HG03103 (cell line): ENCODE data around the gene SLCO3A1.

Source experiments
- ATAC-seq: cut with Tn5 transposase; IDR thresholded peaks from one replicate; pipeline ENCODE4 v1.9.1; 2021; ENCODE audit warnings: low read depth; ENCODE audit not compliant: unreplicated experiment

SLCO3A1 gene

DNA sequence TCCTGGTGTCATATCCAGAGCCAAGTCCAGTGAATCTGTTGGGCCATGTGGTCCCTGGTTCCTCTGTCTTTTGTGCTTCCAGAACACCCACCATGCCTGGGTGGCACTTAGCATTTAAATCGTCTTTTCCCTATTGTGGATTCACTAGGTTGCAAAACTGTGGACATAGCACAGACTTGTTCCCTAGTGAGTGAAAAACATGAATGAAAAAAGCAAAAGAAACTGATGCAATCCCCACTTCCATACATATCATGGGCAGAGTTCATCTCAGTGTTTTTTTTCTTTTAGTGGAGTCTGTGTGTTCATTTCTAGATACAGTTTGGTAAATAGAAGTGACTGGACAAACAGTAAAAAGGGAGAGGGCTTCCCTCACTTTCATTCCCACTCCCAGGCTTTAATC, 170.5 kb downstream of the SLCO3A1 start:
- no peak for ATAC-seq

DNA sequence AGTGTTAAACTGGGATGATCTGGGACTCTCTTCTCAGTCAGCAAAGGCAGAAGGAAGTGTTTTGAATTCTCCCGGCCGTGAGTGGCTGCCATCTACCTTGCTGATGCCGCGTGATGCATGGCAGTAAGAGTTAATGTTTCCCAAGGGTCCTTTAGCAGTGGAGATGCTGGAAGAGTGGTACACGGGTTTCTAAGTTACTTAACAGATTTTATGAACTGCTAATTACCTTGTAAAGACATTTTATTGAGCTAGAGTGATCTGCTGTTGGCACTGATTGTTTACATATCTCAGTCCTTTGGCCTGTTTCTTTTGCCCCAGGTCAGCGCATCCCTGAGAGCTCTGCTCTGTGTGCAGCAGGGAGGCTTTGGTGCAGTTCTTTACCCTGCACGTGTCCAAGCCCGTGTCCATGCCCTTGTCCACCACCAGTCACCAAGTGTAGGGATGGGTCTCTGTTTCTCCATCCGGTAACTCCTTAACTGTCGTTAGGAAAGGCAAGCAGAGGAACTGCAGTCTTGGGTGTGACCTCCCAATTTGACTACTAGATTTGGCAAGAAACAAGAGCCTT, 172.3 kb downstream of the SLCO3A1 start:
- ATAC-seq: no peak

DNA sequence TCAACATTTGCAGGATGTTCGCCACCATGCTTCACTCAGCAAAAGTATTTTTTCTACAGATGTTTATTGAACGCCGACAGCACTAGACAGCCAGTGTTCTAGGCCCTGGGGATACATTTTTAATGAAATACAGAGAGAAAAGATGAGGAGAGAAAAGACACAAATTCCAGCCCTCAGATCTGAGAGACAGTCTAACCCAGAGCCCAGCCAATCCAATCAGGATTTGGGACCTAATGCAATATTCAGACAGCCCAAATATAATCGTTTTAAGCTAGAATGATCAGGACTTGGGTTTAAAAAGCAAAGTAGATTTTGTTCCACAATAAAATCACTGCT, 174.8 kb downstream of the SLCO3A1 start:
- ATAC-seq: no peak

DNA sequence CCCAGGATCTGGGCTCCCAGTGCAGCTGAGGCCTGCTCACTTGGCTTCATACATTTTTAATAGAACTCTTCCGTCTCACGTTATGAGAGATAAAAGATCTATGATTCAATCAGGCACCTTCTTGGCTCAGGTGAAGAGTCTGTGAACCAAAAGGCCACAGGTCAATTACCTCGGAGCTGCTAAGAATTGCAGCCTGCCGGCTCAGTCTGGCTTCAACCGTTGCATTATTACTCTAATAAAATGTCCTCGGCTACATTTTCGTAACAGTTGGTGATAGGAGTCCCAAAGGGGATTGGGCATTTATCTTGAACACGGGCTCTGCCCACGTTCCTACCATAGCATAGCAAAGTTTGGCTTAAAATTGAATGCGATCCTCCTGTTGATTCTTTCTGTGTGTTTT, 176.3 kb downstream of the SLCO3A1 start:
- ATAC-seq: no peak

DNA sequence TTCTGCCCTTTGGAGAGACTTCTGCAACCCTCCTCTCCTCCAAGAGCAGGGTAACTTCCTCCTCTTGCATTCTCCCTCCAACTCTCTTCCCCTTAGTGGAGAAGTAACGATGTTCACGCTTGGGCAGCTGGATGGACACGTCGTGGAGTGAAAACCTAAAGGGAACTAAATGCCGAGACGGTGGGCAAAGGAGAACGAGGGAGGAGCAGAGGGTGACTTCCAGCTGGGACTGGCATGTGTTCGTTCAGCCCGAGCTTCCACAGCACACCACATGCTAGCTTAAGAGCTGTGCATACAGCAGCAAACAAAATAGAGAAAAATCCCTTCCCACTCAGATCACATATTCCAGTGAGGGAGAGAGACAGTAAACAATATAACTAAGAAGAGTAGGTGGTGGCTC, 179.8 kb downstream of the SLCO3A1 start:
- no peak for ATAC-seq

DNA sequence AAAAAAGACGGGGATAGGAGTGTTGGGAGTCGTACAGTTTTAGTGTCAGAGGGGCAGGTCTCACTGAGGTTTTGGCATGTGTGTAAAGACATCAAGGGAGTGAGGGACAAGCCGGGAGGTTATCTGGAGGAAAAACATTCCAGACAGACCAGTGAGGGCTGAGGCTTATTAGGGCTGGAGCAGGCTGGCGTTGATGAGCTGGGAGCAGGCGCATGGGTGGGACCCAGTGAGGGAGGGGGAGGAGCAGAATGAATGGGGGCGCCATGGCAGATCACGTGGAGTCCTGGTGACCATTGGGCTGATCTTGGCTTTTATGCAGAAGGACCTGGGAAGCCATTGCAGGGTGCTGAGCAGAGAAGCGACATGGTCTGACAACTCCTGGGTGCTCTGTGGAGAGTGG, 180.2 kb downstream of the SLCO3A1 start:
- no peak for ATAC-seq

DNA sequence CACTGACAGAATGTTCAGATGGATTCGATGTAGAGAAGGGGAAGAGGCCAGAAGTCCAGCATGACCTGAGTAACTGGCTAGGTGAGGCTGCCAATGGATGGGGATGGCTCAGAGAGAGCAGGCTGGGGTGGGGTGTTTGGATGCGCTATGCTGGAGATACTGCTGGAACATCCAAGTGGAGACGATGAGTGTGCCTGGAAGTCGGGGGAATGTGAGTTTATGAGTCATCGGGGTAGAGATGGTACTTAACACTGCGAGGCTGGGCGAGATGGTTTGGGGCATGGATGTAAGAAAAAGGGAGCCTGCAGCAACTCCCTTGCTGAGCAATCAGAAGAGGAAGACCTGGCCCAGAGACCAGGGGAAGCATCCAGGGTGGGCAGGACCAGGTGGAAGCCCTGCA, 180.7 kb downstream of the SLCO3A1 start:
- no peak for ATAC-seq

DNA sequence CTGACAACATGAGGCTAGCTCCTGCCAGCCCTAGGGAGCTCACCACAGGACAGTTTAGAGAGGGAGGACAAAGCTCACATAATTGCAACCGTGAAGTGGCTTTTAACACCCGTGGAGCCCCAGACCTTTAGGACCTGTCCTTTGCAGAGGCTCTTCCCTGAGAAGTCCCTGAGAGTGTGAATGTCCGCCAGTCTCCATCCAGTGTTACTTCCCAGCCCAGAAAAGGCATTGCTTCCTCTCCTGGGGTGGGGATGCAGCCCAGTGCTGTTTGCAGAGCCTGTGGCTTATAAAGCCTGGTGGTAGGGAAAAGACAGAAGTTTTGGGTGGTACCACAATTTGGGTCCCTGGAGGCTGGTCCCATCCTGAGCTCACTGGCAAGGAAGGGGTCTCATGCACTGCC, 182.0 kb downstream of the SLCO3A1 start:
- ATAC-seq: no peak

DNA sequence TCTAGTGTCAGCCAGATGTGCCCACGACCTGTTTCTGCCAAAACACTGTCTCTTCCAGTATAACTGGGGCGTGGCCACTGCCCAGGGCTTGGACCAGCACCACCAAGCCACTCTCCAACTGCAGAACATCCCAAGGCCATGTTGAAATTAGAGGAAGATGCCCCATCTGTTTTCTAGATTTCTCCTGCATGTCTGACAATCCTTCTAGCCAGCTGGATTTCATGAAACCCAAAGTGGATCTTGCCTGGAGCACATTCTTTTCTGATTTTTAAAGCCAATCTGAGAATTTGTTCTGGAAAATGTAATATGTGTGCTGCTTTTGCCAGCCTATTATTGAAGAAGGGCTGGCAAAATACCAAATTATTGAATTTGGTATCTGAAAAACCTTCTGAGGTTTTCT, 182.5 kb downstream of the SLCO3A1 start:
- no peak for ATAC-seq

DNA sequence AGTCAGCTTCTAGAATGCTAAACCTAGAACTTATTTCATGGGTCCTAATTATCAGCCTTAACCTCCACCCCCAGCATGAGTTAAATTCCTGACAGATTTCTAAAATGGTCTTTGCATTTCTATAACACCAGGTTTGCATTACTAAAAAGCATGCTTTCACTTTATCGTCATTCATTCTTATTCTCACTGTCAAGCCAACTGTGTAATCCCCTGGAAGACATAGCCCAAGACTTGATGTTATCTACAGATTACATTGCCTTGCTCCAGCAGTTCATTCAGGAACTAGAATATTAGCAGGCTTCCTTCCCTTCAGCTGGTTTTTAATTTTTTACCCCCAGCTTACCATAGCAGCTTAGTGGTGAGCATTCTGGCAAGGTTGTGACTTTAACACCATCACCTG, 184.0 kb downstream of the SLCO3A1 start:
- ATAC-seq: no peak

DNA sequence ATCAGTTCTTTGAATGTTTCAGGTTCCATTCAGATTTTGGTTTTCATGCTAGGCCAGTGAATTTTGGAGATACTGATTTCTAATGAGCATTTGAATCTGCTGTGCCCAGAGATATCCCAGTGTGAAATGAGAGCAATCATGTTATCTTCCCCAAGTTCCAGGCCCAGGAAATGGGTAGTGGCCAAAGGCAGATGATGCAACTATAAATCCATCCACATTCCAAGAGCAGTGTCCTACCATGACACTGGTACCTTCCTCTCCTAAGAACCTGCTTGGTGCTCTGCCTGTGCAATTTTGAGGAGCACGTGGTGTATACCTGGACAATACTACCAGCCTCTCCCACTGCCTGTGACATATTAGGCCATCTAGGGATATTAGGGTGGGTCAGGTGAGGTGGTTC, 186.8 kb downstream of the SLCO3A1 start:
- no peak for ATAC-seq

DNA sequence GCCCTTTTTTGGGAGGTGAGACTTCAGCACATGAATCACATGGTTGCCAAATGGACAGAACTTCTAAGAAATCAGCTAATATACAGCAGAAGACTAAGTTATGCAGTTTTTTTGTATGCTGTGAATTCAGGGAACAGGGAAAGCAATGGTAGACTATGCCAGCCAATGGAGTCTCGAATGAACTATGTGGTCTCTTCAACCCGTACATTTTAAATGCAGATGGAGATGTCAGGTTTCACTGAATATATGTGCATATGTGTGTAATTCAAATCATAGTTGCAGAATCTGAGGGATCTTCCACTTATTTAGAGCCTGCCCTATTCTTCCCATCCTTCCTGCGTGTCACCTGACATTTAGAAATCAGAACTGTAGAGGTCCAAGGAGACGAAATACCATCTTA, 187.9 kb downstream of the SLCO3A1 start:
- no peak for ATAC-seq

DNA sequence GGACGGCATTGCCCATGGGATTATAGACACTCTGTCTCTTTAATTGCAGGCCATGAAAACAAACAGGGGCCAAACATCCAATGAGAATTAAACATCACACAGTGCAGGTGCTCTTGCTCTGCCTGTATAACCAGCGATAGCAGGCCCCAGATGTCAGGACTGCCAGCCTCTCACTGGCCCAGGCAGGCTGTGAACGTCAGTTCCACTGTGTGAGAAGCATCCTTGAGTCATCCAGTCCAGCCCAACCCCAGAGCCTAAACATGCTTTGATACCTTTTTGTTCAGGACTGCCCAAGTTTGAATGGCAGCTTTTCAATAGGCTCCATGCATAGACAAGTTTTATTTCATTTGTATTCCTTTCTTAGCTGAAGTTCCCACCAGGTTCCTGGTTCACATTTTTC, 189.8 kb downstream of the SLCO3A1 start:
- ATAC-seq: no peak

DNA sequence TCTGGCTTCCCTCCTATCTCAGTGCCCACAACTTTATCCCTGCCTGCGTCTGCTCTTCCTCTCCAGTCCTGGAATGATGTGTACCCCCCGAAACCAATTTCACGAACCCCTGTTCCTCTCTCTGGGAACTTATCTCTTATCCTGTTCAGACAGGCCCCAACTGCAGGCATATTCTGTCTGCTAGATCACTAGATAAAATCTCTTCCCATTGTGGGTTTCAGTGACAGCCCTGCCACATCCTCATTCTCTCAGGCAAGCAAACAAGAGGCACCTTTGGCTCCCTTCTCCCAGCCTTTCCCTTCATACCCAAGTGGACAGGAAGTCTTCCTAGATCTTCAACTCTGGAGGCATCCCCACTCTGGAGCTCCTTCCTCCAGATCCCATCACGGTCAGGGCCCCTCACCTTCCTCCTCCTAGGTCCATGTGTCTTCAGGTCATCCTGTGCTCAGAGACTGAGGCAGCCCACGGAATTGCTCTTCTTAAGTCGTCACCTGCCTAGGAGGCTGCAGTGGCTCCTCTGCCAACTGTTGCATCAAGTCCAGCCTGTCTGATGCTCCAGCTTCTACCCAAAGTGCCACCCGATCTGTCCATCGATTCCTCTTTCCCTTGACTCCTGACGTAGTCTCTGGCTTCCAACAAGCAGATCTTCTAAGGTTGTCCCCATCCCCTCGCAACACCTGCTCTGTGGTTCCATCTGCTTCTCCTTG, 190.8 kb downstream of the SLCO3A1 start:
- ATAC-seq: no peak

DNA sequence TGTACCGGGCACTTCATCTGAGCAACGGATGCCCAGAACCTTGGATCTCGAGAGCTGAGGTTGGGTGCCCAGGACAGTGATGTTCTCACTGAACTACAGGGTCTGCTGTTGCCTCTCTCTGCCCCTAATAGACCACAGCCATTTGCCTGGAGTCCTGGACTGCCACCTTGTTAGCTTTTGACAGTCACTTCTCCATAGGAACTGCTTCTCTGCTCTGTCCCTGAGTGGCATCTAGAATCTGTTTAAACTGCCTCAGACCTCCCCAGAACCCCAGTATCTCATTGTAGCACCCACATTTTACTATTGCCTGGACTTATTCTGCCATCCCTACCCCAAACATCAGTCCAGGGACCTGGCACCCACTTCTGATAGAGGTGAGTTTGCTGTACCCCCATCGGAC, 194.4 kb downstream of the SLCO3A1 start:
- ATAC-seq: no peak

DNA sequence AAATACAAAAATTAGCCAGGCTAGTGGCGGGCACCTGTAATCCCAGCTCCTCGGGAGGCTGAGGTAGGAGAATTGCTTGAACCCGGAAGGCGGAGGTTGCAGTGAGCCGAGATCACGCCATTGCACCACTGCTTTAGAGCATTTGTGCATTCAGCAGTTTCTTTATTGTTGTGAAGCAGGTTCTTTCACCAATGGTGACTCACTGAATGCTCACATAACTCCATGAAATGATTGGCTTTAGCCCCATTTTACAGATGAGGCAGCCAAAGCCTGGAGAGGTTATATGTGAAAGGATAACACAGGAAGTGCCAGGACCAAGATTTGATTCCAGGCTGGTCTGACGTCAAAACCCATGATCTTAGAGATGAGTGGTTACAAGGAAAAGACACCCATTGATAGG, 195.2 kb downstream of the SLCO3A1 start:
- ATAC-seq: no peak

DNA sequence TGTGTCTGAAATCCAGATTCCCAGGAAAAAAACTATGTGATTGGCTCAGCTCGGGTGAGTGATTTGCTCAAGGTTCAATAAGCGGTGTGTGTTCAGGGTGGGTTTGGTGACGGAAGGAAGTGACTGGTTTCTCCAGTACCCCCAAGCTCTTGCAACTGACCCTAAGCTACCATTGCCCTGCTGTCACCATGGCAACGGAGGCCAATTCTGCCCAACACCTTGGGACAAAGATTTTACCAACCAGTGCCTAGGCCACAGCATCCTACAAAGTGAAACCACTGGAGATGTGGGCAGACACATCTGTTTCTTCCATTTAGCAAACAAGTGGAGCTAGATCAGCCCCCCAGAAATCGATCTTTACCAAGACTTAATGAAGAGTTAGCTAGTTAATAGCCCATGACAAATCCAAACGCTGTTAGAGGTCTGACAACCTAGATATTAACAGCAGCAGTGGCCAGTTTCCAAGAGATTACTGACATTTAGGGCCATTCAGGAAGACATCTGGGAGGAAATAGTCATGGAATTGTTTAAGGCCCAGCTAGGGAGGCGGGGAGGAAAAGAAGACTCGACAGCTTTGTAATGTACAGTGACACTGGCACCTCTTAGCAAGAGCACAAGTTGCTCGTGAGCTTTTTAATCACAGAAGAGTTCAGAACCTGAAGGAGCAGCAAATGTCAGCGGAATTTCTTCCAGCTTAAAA, 195.9 kb downstream of the SLCO3A1 start:
- ATAC-seq: no peak

DNA sequence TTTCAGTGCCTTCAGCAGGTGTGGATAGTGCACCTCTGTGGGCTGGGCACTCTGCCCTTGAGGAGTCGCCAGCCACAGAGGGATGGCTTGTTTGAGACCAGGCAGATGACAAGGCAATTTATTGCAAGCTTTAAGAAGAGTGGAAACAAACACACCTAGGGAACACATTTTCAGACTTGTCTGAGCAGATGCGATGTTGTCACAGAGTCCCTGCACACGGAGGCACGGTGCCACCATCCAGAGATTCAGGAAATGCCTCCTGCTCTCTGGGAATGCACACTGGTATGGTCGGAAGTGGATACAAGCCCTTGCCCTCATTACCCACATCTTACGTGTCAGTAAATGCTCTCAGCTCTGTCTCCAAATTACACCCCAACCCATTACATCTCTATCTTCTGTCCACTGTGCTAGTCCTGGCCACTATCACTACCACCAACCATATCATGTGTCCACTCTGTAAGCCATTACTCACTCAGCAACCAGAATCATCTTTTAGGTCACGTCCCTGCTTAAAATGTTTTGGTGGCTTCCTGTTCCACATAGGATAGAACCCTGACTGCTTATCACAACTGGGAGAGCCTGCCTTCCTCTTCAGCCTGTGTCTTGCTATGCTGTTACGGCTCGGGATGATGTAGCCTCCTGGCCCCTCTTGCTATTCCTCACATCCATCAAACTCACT, 196.9 kb downstream of the SLCO3A1 start:
- no peak for ATAC-seq

DNA sequence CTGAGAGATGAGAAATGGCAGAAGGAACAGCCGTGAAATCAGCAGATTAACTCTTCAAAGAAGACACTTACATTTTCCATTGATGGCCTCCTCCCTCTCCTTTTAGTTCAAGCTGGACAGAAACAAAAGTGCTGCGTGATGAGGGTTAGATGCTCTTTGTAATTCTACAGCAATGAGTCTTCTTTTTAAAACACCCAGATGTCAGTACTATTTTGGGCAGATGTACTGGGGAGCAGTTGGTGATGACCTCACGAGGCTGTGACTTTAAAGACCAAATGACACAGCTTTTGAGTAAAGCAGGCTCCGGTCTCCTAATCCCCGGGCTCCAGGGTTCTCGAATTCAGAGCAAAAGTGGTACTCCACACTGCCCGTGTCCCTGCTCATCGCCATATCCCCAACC, 198.2 kb downstream of the SLCO3A1 start:
- no peak for ATAC-seq

DNA sequence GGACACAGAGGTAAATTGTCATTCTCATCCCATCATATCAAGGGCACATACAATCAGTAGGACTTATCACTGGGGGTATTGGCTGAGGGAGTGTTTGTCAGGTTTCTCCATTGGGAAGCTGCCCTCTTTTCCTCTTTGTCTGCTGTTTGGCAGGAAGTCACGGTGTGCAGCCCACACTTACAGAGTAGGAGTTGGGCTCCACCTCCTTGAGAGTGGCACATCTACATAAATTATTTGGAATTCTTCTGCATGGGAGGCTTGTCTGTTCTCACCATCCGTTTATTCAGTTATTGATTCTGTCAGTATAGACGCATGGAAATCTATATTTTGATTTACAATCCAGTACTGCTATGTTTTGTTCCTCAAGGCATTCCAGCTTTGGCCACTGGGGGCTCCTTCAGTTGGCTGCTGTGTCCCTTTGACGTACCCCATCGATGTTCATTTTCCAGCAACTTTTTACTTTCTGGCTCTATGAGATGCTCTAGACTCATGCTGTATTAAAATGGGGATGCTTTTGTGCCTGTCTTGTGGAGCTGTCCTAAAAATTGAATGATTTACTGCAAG, 200.3 kb downstream of the SLCO3A1 start:
- ATAC-seq: no peak

DNA sequence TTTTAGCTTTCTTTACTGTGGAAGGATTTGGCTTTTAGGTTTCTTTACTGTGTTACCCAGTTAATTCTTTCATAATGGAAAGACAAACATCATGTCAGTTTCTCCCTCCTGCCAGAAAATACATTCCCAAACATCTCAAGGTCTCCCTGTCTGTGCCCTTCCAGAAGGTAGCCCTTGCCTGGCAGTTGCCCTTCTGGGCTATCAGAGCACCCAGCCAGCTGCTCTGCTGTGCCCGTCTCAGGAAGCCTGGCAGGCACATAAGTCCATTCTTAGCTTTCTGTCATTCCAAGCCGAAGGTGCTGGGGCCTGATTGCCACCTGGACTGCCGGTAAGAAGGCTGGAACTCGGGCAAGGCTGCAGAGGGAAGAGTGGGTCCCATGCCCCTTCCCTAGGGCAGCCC, 203.4 kb downstream of the SLCO3A1 start:
- no peak for ATAC-seq
